ENCODE measurements around the gene MAML3.

Gene MAML3

GRCh38 chr4:139773560-139774318 is 380.2 kb downstream of the MAML3 start:
- in situ Hi-C loops (cut with MboI; ENCODE audit: low sequenced_read_pairs) = no loop called here

GRCh38 chr4:139770361-139770760 is 383.6 kb downstream of the MAML3 start:
- in situ Hi-C loops (cut with MboI; ENCODE audit: low sequenced_read_pairs) = no loop called here

- in situ Hi-C loops (cut with MboI; ENCODE audit: low sequenced_read_pairs) = no loop called here
Observed at GRCh38 chr4:139769364-139769763, 384.6 kb downstream of the MAML3 start.

GRCh38 chr4:139768896-139769295 is 385.1 kb downstream of the MAML3 start:
- in situ Hi-C loops (cut with MboI; ENCODE audit: low sequenced_read_pairs) = no loop called here

GRCh38 chr4:139768366-139768765 is 385.6 kb downstream of the MAML3 start:
- in situ Hi-C loops (cut with MboI; ENCODE audit: low sequenced_read_pairs) = no loop called here

- in situ Hi-C loops (cut with MboI; ENCODE audit: low sequenced_read_pairs) = no loop called here
Observed at GRCh38 chr4:139767585-139767984, 386.4 kb downstream of the MAML3 start.

- in situ Hi-C loops (cut with MboI; ENCODE audit: low sequenced_read_pairs) = no loop called here
Observed at GRCh38 chr4:139767168-139767567, 386.8 kb downstream of the MAML3 start.

- in situ Hi-C loops (cut with MboI; ENCODE audit: low sequenced_read_pairs) = no loop called here
Observed at GRCh38 chr4:139764686-139765310, 389.2 kb downstream of the MAML3 start.

GRCh38 chr4:139764182-139764581 is 389.8 kb downstream of the MAML3 start:
- in situ Hi-C loops (cut with MboI; ENCODE audit: low sequenced_read_pairs) = no loop called here

- in situ Hi-C loops (cut with MboI; ENCODE audit: low sequenced_read_pairs) = no loop called here
Observed at GRCh38 chr4:139763672-139764071, 390.3 kb downstream of the MAML3 start.

GRCh38 chr4:139763205-139763604 is 390.8 kb downstream of the MAML3 start:
- in situ Hi-C loops (cut with MboI; ENCODE audit: low sequenced_read_pairs) = no loop called here

- in situ Hi-C loops (cut with MboI; ENCODE audit: low sequenced_read_pairs) = no loop called here
Observed at GRCh38 chr4:139762720-139763119, 391.3 kb downstream of the MAML3 start.

GRCh38 chr4:139761461-139761860 is 392.5 kb downstream of the MAML3 start:
- in situ Hi-C loops (cut with MboI; ENCODE audit: low sequenced_read_pairs) = no loop called here

- in situ Hi-C loops (cut with MboI; ENCODE audit: low sequenced_read_pairs) = no loop called here
Observed at GRCh38 chr4:139760567-139760966, 393.4 kb downstream of the MAML3 start.

GRCh38 chr4:139759097-139759496 is 394.9 kb downstream of the MAML3 start:
- in situ Hi-C loops (cut with MboI; ENCODE audit: low sequenced_read_pairs) = no loop called here

- in situ Hi-C loops (cut with MboI; ENCODE audit: low sequenced_read_pairs) = no loop called here
Observed at GRCh38 chr4:139756391-139757180, 397.4 kb downstream of the MAML3 start.

- in situ Hi-C loops (cut with MboI; ENCODE audit: low sequenced_read_pairs) = no loop called here
Observed at GRCh38 chr4:139754938-139755337, 399.0 kb downstream of the MAML3 start.

- in situ Hi-C loops (cut with MboI; ENCODE audit: low sequenced_read_pairs) = no loop called here
Observed at GRCh38 chr4:139753686-139754085, 400.3 kb downstream of the MAML3 start.

- in situ Hi-C loops (cut with MboI; ENCODE audit: low sequenced_read_pairs) = no loop called here
Observed at GRCh38 chr4:139749835-139750498, 404.0 kb downstream of the MAML3 start.

- in situ Hi-C loops (cut with MboI; ENCODE audit: low sequenced_read_pairs) = no loop called here
Observed at GRCh38 chr4:139749338-139749737, 404.6 kb downstream of the MAML3 start.

Measured in HL-60/S4 treated with phorbol 12-myristate 13-acetate at 8.2 ng/mL for 4 days and 3 days (cell line).